Measurements from ENCODE around the gene ZG16.

ZG16 gene

DNA sequence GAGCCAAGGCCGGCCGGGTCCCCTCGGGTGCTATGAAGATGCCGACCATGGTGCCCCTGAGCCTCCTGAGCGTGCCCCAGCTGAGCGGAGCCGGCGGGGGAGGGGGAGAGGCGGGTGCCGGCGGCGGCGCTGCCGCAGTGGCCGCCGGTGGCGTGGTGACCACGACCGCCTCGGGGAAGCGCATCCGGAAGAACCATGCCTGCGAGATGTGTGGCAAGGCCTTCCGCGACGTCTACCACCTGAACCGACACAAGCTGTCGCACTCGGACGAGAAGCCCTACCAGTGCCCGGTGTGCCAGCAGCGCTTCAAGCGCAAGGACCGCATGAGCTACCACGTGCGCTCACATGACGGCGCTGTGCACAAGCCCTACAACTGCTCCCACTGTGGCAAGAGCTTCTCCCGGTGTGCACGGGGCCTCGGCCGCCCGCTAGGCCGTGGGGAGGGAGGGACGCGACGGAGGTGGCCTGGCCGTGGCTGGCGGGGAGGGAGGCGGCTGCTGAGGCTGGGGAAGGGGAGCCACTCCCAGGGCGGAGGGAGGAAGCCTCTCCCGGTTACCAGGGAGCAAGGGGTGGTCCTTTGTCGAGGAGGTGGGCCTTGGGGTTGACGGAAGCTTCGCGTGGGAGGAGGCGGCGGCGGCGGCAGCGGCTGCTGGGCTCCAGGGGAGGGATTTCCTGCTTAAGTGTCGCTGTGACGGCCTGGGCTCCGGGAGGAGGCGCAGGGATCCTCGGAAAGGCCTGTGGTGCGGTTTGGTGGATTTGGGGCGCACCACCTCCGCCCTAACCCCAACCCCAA, 29.6 kb downstream of the ZG16 start:
- peak; percentile 68 to 76 (median 70) for DNase-seq (ENCODE audit: low read depth in 3 of 3, low spot score in 1 of 3)

GRCh38 chr16:29808219-29808900, 30.3 kb downstream of the ZG16 start:
- DNase-seq (ENCODE audit: low read depth in 3 of 3, low spot score in 1 of 3), result no peak

- DNase-seq (ENCODE audit: low read depth in 3 of 3, low spot score in 1 of 3), result no peak
Observed at GRCh38 chr16:29809031-29809747, 31.1 kb downstream of the ZG16 start.

DNA sequence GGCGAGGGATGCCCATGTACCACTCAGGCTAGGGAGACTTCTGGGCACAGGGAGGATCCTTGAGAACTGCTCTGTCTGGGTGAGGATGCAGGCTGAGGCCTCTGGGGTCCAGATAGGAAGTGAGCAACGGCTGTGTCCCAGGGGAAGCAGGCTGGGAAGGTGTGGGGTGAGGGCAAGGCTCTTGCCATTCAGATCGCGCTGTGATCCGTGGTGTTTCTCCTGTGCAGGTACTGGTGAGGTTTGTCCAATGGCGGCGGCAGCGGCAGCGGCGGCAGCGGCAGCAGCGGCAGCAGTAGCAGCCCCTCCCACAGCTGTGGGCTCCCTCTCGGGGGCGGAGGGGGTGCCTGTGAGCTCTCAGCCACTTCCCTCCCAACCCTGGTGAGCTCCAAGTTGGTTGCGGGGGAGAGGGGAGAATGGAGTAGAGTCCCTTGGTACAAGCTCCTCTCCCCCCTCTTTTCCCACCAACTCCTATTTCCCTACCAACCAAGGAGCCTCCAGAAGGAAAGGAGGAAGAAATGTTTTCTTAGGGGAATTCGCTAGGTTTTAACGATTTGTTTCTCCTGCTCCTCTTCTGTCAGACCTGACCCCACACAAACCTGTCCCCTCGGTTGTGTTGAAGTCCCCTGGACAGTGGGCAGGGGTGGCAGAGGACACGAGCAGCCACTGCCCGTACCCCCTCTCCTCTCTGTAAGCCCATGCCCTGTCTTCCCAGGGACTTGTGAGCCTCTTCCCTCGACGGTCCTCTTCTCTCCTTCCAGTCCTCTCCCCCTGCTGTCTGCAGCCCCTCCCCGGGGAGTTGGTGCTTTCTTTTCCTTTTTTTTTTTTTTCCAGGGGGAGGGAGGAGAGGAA, 32.0 kb downstream of the ZG16 start:
- DNase-seq (ENCODE audit: low read depth in 3 of 3, low spot score in 1 of 3), result no peak

- DNase-seq (ENCODE audit: low read depth in 3 of 3, low spot score in 1 of 3), result no peak
Observed at GRCh38 chr16:29810699-29811169, 32.7 kb downstream of the ZG16 start.

DNA sequence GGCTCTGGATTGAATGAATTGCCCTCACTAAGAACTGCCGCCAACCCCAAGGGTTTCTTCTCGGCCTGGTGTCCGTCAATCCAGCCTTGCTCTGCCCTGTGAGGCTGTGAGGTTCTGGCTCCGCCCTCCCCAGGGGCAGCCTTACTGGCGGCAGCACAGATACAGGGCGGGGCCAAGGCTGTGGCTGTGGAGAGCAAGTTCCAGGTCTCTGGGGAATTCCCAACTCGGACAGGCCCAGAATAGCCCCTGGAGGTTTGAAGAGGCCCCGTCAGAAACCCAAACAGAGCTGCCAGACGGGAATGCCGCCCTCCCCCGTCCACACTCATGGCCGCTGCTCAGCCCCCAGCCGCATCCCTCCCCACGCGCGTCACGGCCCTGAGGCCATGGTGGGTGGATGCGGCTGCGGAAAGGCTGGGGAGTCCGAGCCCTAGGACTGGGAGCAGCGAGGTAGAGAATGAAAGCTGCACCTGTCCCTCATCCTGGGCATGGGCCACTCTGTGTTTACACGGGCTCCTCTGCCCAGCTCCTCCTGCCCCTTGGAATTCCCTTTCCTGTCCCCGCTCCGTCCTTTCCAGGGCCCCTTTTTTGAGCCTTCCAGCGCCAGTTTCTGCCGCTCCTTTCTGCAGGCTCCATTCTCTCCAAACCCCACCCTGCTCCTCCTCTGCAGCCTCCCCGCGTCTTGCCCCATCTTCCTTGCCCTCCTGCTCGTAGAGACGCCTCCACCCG, 33.3 kb downstream of the ZG16 start:
- no peak for DNase-seq (ENCODE audit: low read depth in 3 of 3, low spot score in 1 of 3)

- no peak for DNase-seq (ENCODE audit: low read depth in 3 of 3, low spot score in 1 of 3)
Observed at GRCh38 chr16:29811896-29812665, 34.0 kb downstream of the ZG16 start, which contains the start of gene PRRT2. PRRT2 (plus strand) TSS chr16:29812193; CDS start chr16:29813055, 862 bp downstream.

- DNase-seq (ENCODE audit: low read depth in 3 of 3, low spot score in 1 of 3), result no peak
Observed at GRCh38 chr16:29812754-29813643, 34.9 kb downstream of the ZG16 start.

- DNase-seq (ENCODE audit: low read depth in 3 of 3, low spot score in 1 of 3), result no peak
Observed at GRCh38 chr16:29813644-29814562, 35.8 kb downstream of the ZG16 start.

- DNase-seq (ENCODE audit: low read depth in 3 of 3, low spot score in 1 of 3), result no peak
Observed at GRCh38 chr16:29814592-29814991, 36.5 kb downstream of the ZG16 start.

GRCh38 chr16:29815032-29815721, 37.1 kb downstream of the ZG16 start:
- no peak for DNase-seq (ENCODE audit: low read depth in 3 of 3, low spot score in 1 of 3)

- peak; percentile 96 to 99 (median 97) for DNase-seq (ENCODE audit: low read depth in 3 of 3, low spot score in 1 of 3)
Observed at GRCh38 chr16:29815793-29816693, 38.0 kb downstream of the ZG16 start, which contains the start of gene PAGR1. PAGR1 (plus strand) TSS chr16:29816152; CDS start chr16:29816526, 374 bp downstream.

DNA sequence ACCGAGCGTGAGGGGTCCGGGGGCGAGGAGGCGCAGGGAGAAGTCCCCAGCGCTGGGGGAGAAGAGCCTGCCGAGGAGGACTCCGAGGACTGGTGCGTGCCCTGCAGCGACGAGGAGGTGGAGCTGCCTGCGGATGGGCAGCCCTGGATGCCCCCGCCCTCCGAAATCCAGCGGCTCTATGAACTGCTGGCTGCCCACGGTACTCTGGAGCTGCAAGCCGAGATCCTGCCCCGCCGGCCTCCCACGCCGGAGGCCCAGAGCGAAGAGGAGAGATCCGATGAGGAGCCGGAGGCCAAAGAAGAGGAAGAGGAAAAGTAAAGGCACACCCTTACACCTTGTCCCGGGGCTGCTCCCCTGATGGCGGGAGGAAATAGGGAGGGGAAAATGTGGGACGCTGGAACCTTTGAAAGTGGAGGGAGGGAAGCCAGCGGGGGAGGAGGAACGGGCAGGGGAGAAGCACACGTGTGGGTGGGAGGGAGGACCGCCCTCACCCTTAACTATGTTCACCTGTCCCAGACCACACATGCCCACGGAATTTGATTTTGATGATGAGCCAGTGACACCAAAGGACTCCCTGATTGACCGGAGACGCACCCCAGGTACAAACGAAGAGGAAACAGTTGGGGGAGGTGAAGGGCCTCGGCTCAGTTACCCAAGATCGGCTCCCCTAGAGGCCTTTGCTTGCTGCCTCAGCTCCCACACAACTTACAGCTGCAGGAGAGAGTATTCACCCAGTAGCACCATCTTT, 38.8 kb downstream of the ZG16 start:
- DNase-seq (ENCODE audit: low read depth in 3 of 3, low spot score in 1 of 3), result no peak

DNA sequence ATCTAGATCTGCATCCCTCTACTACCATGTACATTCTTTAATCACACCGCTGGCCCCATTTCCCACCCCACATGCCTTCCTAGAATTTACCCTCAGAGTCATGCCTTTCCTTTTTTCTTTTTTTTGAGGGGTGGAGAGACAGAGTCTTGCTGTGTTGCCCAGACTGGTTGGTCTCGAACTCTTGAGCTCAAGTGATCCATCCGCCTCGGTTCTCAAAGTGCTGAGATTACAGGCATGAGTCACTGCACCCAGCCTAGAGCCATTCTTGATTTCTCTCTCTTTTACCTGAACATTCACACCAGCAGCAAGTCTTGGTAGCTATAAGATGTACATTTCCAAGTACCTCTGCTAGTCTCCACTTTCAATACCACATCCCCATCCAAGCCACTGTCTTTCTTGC, 40.0 kb downstream of the ZG16 start:
- DNase-seq (ENCODE audit: low read depth in 3 of 3, low spot score in 1 of 3), result no peak

DNA sequence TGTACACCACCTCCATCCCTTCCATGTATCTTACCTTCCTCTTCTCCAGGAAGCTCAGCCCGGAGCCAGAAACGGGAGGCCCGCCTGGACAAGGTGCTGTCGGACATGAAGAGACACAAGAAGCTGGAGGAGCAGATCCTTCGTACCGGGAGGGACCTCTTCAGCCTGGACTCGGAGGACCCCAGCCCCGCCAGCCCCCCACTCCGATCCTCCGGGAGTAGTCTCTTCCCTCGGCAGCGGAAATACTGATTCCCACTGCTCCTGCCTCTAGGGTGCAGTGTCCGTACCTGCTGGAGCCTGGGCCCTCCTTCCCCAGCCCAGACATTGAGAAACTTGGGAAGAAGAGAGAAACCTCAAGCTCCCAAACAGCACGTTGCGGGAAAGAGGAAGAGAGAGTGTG, 41.5 kb downstream of the ZG16 start:
- no peak for DNase-seq (ENCODE audit: low read depth in 3 of 3, low spot score in 1 of 3)

Data from stimulated activated CD4-positive, alpha-beta T cell treated with anti-CD3 and anti-CD28 coated beads, TNF-alpha, amount 100 ng/mL, for 1 hour (primary cell).